Loucy (cell line): Measurements from ENCODE around the gene CTLA4.

Experiments
- H2AFZ ChIP-seq: fragments of 200-600 bp; sonication (generic); 2 replicates; pipeline ENCODE4 v1.6.0; 2016; ENCODE audit warnings: antibody characterized with exemption, mild to moderate bottlenecking, low read length, moderate library complexity
- H3F3A ChIP-seq: fragments of 200-600 bp; 2 replicates; pipeline ENCODE4 v1.6.0; 2016; ENCODE audit warnings: antibody characterized with exemption, low read depth, mild to moderate bottlenecking
- H3K27me3 ChIP-seq: fragments of 200-600 bp; sonication (generic); 2 replicates; pipeline ENCODE4 v1.6.1; 2014; ENCODE audit warnings: low read length, mild to moderate bottlenecking; ENCODE audit not compliant: insufficient read depth, poor library complexity, severe bottlenecking
- H3K36me3 ChIP-seq: fragments of 200-600 bp; sonication (generic); 2 replicates; pipeline ENCODE4 v1.6.1; 2016; ENCODE audit warnings: low read length; ENCODE audit not compliant: insufficient read depth
- H3K4me1 ChIP-seq: fragments of 200-600 bp; sonication (generic); 2 replicates; pipeline ENCODE4 v1.5.1; 2014; ENCODE audit warnings: low read length, mild to moderate bottlenecking; ENCODE audit not compliant: insufficient read depth, poor library complexity, severe bottlenecking
- H3K4me2 ChIP-seq: fragments of 200-600 bp; sonication (generic); 2 replicates; pipeline ENCODE4 v1.6.0; 2014; ENCODE audit warnings: antibody characterized with exemption, low read length, low read depth, mild to moderate bottlenecking; ENCODE audit not compliant: poor library complexity, severe bottlenecking
- H3K4me3 ChIP-seq: fragments of 200-600 bp; sonication (generic); 2 replicates; pipeline ENCODE4 v1.5.1; 2014; ENCODE audit warnings: low read length, mild to moderate bottlenecking, mixed read lengths; ENCODE audit not compliant: poor library complexity, severe bottlenecking
- H3K79me2 ChIP-seq: fragments of 200-600 bp; sonication (generic); 2 replicates; pipeline ENCODE4 v1.6.1; 2014; ENCODE audit warnings: low read length; ENCODE audit not compliant: insufficient read depth
- H3K9ac ChIP-seq: fragments of 200-600 bp; sonication (generic); 2 replicates; pipeline ENCODE4 v1.6.0; 2014; ENCODE audit warnings: mild to moderate bottlenecking, low read depth, low read length, moderate library complexity; ENCODE audit not compliant: poor library complexity, severe bottlenecking
- H3K9me2 ChIP-seq: fragments of 200-600 bp; sonication (generic); replicated peaks from 2 replicates; pipeline ENCODE4 v1.6.1; 2016; ENCODE audit warnings: low read depth, low read length, mixed read lengths
- H3K9me3 ChIP-seq: fragments of 200-600 bp; sonication (generic); 2 replicates; pipeline ENCODE4 v1.6.1; 2014; ENCODE audit warnings: mild to moderate bottlenecking, antibody characterized with exemption, low read length, low read depth; ENCODE audit not compliant: insufficient read depth
- H4K20me1 ChIP-seq: fragments of 200-600 bp; sonication (generic); 2 replicates; pipeline ENCODE4 v1.6.0; 2014; ENCODE audit warnings: antibody characterized with exemption, low read length, mild to moderate bottlenecking; ENCODE audit not compliant: insufficient read depth, poor library complexity, severe bottlenecking
- CTCF ChIP-seq: fragments of 200-600 bp; sonication (generic); conservative IDR thresholded peaks from 2 replicates; pipeline ENCODE4 v1.5.1; 2014; ENCODE audit warnings: mild to moderate bottlenecking, antibody characterized with exemption, low read length
- EZH2phosphoT487 ChIP-seq: fragments of 200-600 bp; IDR thresholded peaks from 2 replicates; pipeline ENCODE4 v1.6.1; 2018; ENCODE audit warnings: antibody characterized with exemption, mild to moderate bottlenecking, moderate library complexity, borderline replicate concordance

The CTLA4 gene

DNA sequence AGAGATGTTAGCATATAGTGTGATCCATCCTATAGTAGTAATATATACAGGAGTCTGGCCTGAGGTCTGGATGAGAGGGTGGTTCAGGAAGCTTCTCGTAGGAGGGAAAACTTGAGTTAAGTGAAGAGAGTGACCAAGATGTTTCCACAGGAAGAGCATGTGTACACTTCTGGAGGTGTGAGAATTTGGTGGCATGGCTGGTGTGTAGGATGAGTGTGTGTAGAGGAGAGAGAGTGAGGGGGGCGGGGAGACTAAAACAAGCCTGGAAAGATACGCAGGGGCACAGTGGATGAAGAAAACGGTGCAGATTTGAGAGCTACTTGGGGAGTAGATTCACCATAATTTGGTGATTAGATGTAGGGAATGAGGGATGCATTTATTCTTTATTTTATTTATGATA, 43.5 kb upstream of the CTLA4 start:
- no peak overlapping the region for H3K4me3 ChIP-seq
- no peaks in the 10 kb centered on the region for H3K36me3 ChIP-seq
- H3F3A ChIP-seq: no peaks in the 10 kb centered on the region
- no peaks in the 10 kb centered on the region for H3K9me2 ChIP-seq
- H4K20me1 ChIP-seq: no peaks in the 10 kb centered on the region
- no peak overlapping the region for H3K4me2 ChIP-seq
- no peaks in the 10 kb centered on the region for H3K27me3 ChIP-seq
- no peak overlapping the region for H2AFZ ChIP-seq
- TF ChIP-seq CTCF: no peak
- TF ChIP-seq EZH2phosphoT487: no peak
- no peaks in the 10 kb centered on the region for H3K79me2 ChIP-seq
- H3K9ac ChIP-seq: no peak overlapping the region
- H3K4me1 ChIP-seq: no peaks in the 10 kb centered on the region
- H3K9me3 ChIP-seq: no peaks in the 10 kb centered on the region

DNA sequence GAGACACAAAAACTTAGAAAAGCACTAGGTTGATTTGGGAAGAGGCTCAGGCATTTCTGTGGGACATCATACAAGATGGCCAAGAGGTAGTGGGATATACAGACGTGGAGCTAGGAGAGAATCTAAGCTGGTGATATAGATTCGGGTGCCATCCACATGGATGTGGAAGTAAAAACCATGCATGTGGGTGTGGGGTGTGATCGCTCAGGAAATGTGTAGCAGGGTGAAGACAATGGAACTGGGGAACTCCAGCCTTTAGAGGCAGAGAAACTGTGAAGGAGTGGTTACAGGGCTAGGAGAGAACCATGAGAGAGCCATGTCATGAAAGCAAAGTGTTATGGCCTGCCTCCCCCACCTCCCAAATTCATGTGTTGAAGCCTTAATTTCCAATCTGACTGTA, 43.0 kb upstream of the CTLA4 start:
- Histone ChIP-seq H3K27me3 (no peaks in the 10 kb centered on the region), H3K9ac (no peak overlapping the region), H3K9me2 (no peaks in the 10 kb centered on the region), H3K36me3 (no peaks in the 10 kb centered on the region), H3K4me3 (no peak overlapping the region), H4K20me1 (no peaks in the 10 kb centered on the region), H3F3A (no peaks in the 10 kb centered on the region), H3K9me3 (no peaks in the 10 kb centered on the region), H2AFZ (no peak overlapping the region), H3K4me2 (no peak overlapping the region), H3K4me1 (no peaks in the 10 kb centered on the region), H3K79me2 (no peaks in the 10 kb centered on the region)
- TF ChIP-seq CTCF (no peak), EZH2phosphoT487 (no peak)

DNA sequence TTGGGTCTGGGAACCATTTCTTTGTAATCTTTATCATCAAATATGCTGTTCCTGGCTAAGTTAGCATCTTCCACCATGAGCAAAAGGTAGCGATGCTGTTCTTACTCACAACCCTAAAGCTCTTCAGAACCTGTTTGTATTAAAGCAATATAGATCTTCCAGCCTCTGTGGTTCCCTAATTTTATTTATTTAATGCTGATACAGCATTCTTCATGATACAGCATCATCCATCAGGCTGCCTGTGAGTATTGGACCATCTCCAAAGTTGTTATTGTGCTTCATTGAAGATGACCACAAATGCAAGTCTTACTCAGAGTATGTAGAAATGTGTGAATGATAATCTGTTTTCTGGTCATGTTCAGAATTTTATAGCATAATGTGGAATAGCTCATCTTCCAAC, 40.9 kb upstream of the CTLA4 start:
- no peak overlapping the region for H3K9ac ChIP-seq
- no peaks in the 10 kb centered on the region for H3K79me2 ChIP-seq
- TF ChIP-seq CTCF (no peak), EZH2phosphoT487 (no peak)
- H3F3A ChIP-seq: no peaks in the 10 kb centered on the region
- H2AFZ ChIP-seq: no peak overlapping the region
- no peak overlapping the region for H3K4me2 ChIP-seq
- no peaks in the 10 kb centered on the region for H3K27me3 ChIP-seq
- H3K9me3 ChIP-seq: no peaks in the 10 kb centered on the region
- no peaks in the 10 kb centered on the region for H3K36me3 ChIP-seq
- H3K4me3 ChIP-seq: no peak overlapping the region
- no peaks in the 10 kb centered on the region for H4K20me1 ChIP-seq
- no peaks in the 10 kb centered on the region for H3K4me1 ChIP-seq
- no peaks in the 10 kb centered on the region for H3K9me2 ChIP-seq
